ENCODE measurements around the gene ANKRD11.

Gene ANKRD11

GRCh38 chr16:89323120-89323960 lies 167.0 kb downstream of the ANKRD11 start:
- Histone ChIP-seq H3K27me3 (ENCODE audit: control insufficient read depth in 1 of 2, insufficient read depth in 2 of 2, low read length in 2 of 2) (no peaks in the 10 kb centered on the region), H3K36me3 (ENCODE audit: insufficient read depth, low read length) (no peaks in the 10 kb centered on the region), H3K9ac (ENCODE audit: low read length) (no peak overlapping the region), H3K4me1 (ENCODE audit: insufficient read depth, low read length) (peaks cover 78% of the 10 kb centered on the region), H3K4me3 (ENCODE audit: low read depth in 1 of 2, low read length in 2 of 2) (no peak overlapping the region), H3K9me3 (ENCODE audit: low read length) (no peaks in the 10 kb centered on the region), H3K27ac (ENCODE audit: low read depth, low read length) (peak overlapping the region; percentile 2)

- no peaks in the 10 kb centered on the region for H3K36me3 ChIP-seq (ENCODE audit: insufficient read depth, low read length)
- H3K27ac ChIP-seq (ENCODE audit: low read depth, low read length): peak overlapping the region; percentile 14
- no peaks in the 10 kb centered on the region for H3K9me3 ChIP-seq (ENCODE audit: low read length)
- H3K4me3 ChIP-seq (ENCODE audit: low read depth in 1 of 2, low read length in 2 of 2): no peak overlapping the region
- H3K4me1 ChIP-seq (ENCODE audit: insufficient read depth, low read length): peaks cover 78% of the 10 kb centered on the region
- H3K9ac ChIP-seq (ENCODE audit: low read length): no peak overlapping the region
- no peaks in the 10 kb centered on the region for H3K27me3 ChIP-seq (ENCODE audit: control insufficient read depth in 1 of 2, insufficient read depth in 2 of 2, low read length in 2 of 2)
Measured at GRCh38 chr16:89322321-89323119, 167.8 kb downstream of the ANKRD11 start.

- Histone ChIP-seq H3K9me3 (ENCODE audit: low read length) (no peaks in the 10 kb centered on the region), H3K27me3 (ENCODE audit: control insufficient read depth in 1 of 2, insufficient read depth in 2 of 2, low read length in 2 of 2) (no peaks in the 10 kb centered on the region), H3K9ac (ENCODE audit: low read length) (no peak overlapping the region), H3K4me1 (ENCODE audit: insufficient read depth, low read length) (peaks cover 64% of the 10 kb centered on the region), H3K27ac (ENCODE audit: low read depth, low read length) (no peak overlapping the region), H3K36me3 (ENCODE audit: insufficient read depth, low read length) (no peaks in the 10 kb centered on the region), H3K4me3 (ENCODE audit: low read depth in 1 of 2, low read length in 2 of 2) (peak overlapping the region in 1 of 2 donors; percentile 12)
Measured at GRCh38 chr16:89320782-89321501, 169.4 kb downstream of the ANKRD11 start.

- peaks cover 56% of the 10 kb centered on the region for H3K4me1 ChIP-seq (ENCODE audit: insufficient read depth, low read length)
- no peaks in the 10 kb centered on the region for H3K9me3 ChIP-seq (ENCODE audit: low read length)
- H3K4me3 ChIP-seq (ENCODE audit: low read depth in 1 of 2, low read length in 2 of 2): peak overlapping the region in 1 of 2 donors; percentile 12
- H3K27me3 ChIP-seq (ENCODE audit: control insufficient read depth in 1 of 2, insufficient read depth in 2 of 2, low read length in 2 of 2): no peaks in the 10 kb centered on the region
- H3K36me3 ChIP-seq (ENCODE audit: insufficient read depth, low read length): peaks cover 5% of the 10 kb centered on the region
- H3K27ac ChIP-seq (ENCODE audit: low read depth, low read length): no peak overlapping the region
- no peak overlapping the region for H3K9ac ChIP-seq (ENCODE audit: low read length)
Measured at GRCh38 chr16:89319886-89320781, 170.2 kb downstream of the ANKRD11 start.

- peaks cover 50% of the 10 kb centered on the region for H3K4me1 ChIP-seq (ENCODE audit: insufficient read depth, low read length)
Measured at GRCh38 chr16:89319631-89319885, 170.8 kb downstream of the ANKRD11 start.

GRCh38 chr16:89318871-89319630 lies 171.3 kb downstream of the ANKRD11 start:
- H3K4me3 ChIP-seq (ENCODE audit: low read depth in 1 of 2, low read length in 2 of 2): no peak overlapping the region
- H3K9ac ChIP-seq (ENCODE audit: low read length): no peak overlapping the region
- H3K27me3 ChIP-seq (ENCODE audit: control insufficient read depth in 1 of 2, insufficient read depth in 2 of 2, low read length in 2 of 2): no peaks in the 10 kb centered on the region
- peaks cover 53% of the 10 kb centered on the region for H3K4me1 ChIP-seq (ENCODE audit: insufficient read depth, low read length)
- H3K9me3 ChIP-seq (ENCODE audit: low read length): no peaks in the 10 kb centered on the region
- peaks cover 5% of the 10 kb centered on the region for H3K36me3 ChIP-seq (ENCODE audit: insufficient read depth, low read length)
- H3K27ac ChIP-seq (ENCODE audit: low read depth, low read length): no peak overlapping the region

More at GRCh38 chr16:89319631-89319885, 170.8 kb downstream of the ANKRD11 start:
- H3K9me3 ChIP-seq (ENCODE audit: low read length): no peaks in the 10 kb centered on the region
- no peak overlapping the region for H3K27ac ChIP-seq (ENCODE audit: low read depth, low read length)
- H3K27me3 ChIP-seq (ENCODE audit: control insufficient read depth in 1 of 2, insufficient read depth in 2 of 2, low read length in 2 of 2): no peaks in the 10 kb centered on the region
- peaks cover 5% of the 10 kb centered on the region for H3K36me3 ChIP-seq (ENCODE audit: insufficient read depth, low read length)
- H3K4me3 ChIP-seq (ENCODE audit: low read depth in 1 of 2, low read length in 2 of 2): peak overlapping the region in 1 of 2 donors; percentile 12
- no peak overlapping the region for H3K9ac ChIP-seq (ENCODE audit: low read length)

- no peaks in the 10 kb centered on the region for H3K27me3 ChIP-seq (ENCODE audit: control insufficient read depth in 1 of 2, insufficient read depth in 2 of 2, low read length in 2 of 2)
- no peaks in the 10 kb centered on the region for H3K9me3 ChIP-seq (ENCODE audit: low read length)
- H3K4me3 ChIP-seq (ENCODE audit: low read depth in 1 of 2, low read length in 2 of 2): no peak overlapping the region
- no peak overlapping the region for H3K9ac ChIP-seq (ENCODE audit: low read length)
- H3K27ac ChIP-seq (ENCODE audit: low read depth, low read length): no peak overlapping the region
- H3K36me3 ChIP-seq (ENCODE audit: insufficient read depth, low read length): peaks cover 5% of the 10 kb centered on the region
- peaks cover 47% of the 10 kb centered on the region for H3K4me1 ChIP-seq (ENCODE audit: insufficient read depth, low read length)
Measured at GRCh38 chr16:89318430-89318758, 172.0 kb downstream of the ANKRD11 start.

GRCh38 chr16:89317729-89318429 lies 172.5 kb downstream of the ANKRD11 start:
- no peak overlapping the region for H3K27ac ChIP-seq (ENCODE audit: low read depth, low read length)
- no peak overlapping the region for H3K4me3 ChIP-seq (ENCODE audit: low read depth in 1 of 2, low read length in 2 of 2)
- peaks cover 44% of the 10 kb centered on the region for H3K4me1 ChIP-seq (ENCODE audit: insufficient read depth, low read length)

GRCh38 chr16:89317101-89317671 lies 173.2 kb downstream of the ANKRD11 start:
- Histone ChIP-seq H3K9ac (ENCODE audit: low read length) (no peak overlapping the region), H3K9me3 (ENCODE audit: low read length) (no peaks in the 10 kb centered on the region), H3K36me3 (ENCODE audit: insufficient read depth, low read length) (peaks cover 14% of the 10 kb centered on the region), H3K4me1 (ENCODE audit: insufficient read depth, low read length) (peaks cover 37% of the 10 kb centered on the region), H3K4me3 (ENCODE audit: low read depth in 1 of 2, low read length in 2 of 2) (no peak overlapping the region), H3K27ac (ENCODE audit: low read depth, low read length) (no peak overlapping the region), H3K27me3 (ENCODE audit: control insufficient read depth in 1 of 2, insufficient read depth in 2 of 2, low read length in 2 of 2) (no peaks in the 10 kb centered on the region)

More at GRCh38 chr16:89317729-89318429, 172.5 kb downstream of the ANKRD11 start:
- Histone ChIP-seq H3K27me3 (ENCODE audit: control insufficient read depth in 1 of 2, insufficient read depth in 2 of 2, low read length in 2 of 2) (no peaks in the 10 kb centered on the region), H3K36me3 (ENCODE audit: insufficient read depth, low read length) (peaks cover 7% of the 10 kb centered on the region), H3K9me3 (ENCODE audit: low read length) (no peaks in the 10 kb centered on the region), H3K9ac (ENCODE audit: low read length) (no peak overlapping the region)

GRCh38 chr16:89316701-89317100 lies 173.7 kb downstream of the ANKRD11 start:
- H3K9ac ChIP-seq (ENCODE audit: low read length): no peak overlapping the region
- H3K27ac ChIP-seq (ENCODE audit: low read depth, low read length): no peak overlapping the region
- H3K4me3 ChIP-seq (ENCODE audit: low read depth in 1 of 2, low read length in 2 of 2): no peak overlapping the region
- H3K4me1 ChIP-seq (ENCODE audit: insufficient read depth, low read length): peaks cover 32% of the 10 kb centered on the region
- H3K9me3 ChIP-seq (ENCODE audit: low read length): no peaks in the 10 kb centered on the region
- H3K27me3 ChIP-seq (ENCODE audit: control insufficient read depth in 1 of 2, insufficient read depth in 2 of 2, low read length in 2 of 2): no peaks in the 10 kb centered on the region
- peaks cover 17% of the 10 kb centered on the region for H3K36me3 ChIP-seq (ENCODE audit: insufficient read depth, low read length)

Data from muscle layer of colon (tissue), 2 donors.